D721Med (cell line): ENCODE measurements around the gene TSGA10IP.

Experiments
- DNase-seq: peaks from one replicate; pipeline ENCODE4 v3.0.0; 2011; ENCODE audit warnings: low spot score; ENCODE audit not compliant: insufficient read length
- FAIRE-seq: peaks from 2 replicates; lab custom pipeline; 2011; peaks lifted over from hg19 to GRCh38; lab: Jason Lieb, UNC
- TF ChIP-seq, protein P1 (sequence below): IDR thresholded peaks from 2 replicates; pipeline ENCODE4 v1.5.1; 2012; ENCODE audit warnings: mild to moderate bottlenecking, control low read depth; ENCODE audit not compliant: insufficient read depth; ENCODE audit errors: missing control alignments

Gene TSGA10IP

DNA sequence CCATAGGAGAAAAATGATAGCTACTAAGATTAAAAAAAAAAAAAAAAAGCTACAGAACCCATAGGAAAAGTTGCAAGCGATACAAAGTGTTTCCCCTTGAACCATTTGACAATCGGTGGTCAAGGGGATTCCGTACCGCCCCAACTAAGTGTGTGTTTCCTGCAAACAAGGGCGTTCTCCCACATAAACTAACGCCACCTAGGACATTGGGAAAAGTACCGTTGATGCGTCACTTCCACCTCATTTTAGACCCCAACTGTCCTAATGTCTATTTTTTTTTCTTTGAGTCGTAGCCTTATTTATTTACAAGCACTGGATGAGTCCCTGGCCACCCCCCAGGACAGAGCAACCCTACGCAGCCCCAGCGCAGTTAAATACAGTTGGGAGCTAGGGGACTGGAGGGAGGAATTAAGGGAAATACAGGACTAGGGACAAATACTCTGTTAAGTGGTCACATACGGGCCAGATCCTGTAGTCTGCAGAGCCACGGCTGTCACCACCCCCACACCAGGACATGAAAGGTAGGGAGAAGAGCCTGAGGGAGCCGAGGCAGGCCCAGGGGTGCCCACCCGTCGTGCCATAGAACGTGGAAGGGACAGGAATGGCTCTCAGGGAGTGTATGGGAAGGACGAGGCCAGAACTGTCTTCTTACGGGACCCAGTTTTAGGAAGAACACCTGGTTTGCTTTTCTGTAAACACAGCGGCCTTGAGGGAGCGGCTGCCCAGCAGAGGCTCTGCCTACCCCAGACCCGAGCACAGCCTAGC is 37.7 kb downstream of the TSGA10IP start:
- TF ChIP-seq, protein P1, sequence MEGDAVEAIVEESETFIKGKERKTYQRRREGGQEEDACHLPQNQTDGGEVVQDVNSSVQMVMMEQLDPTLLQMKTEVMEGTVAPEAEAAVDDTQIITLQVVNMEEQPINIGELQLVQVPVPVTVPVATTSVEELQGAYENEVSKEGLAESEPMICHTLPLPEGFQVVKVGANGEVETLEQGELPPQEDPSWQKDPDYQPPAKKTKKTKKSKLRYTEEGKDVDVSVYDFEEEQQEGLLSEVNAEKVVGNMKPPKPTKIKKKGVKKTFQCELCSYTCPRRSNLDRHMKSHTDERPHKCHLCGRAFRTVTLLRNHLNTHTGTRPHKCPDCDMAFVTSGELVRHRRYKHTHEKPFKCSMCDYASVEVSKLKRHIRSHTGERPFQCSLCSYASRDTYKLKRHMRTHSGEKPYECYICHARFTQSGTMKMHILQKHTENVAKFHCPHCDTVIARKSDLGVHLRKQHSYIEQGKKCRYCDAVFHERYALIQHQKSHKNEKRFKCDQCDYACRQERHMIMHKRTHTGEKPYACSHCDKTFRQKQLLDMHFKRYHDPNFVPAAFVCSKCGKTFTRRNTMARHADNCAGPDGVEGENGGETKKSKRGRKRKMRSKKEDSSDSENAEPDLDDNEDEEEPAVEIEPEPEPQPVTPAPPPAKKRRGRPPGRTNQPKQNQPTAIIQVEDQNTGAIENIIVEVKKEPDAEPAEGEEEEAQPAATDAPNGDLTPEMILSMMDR: no peak
- no peak for DNase-seq
- no peak for FAIRE-seq

DNA sequence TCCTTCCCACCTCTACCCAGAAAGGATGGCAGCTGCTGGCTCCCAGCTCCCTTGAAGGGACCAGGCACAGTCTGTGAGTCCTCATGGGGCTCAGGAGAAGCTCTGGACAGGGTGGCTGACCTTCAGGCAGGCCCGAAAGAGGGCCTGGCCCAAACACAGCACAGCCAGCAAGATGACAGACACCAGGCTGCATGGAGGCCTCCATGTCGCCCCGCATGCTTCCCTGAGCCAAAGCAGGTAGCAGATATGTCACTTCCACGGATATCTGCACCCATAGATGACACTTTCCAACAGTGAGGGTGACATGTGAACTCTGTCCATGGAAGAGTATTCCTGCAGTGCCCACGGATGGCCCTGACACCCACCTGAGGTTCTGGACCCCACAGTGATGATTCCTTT is 38.3 kb downstream of the TSGA10IP start:
- TF ChIP-seq, protein P1: no peak
- FAIRE-seq: no peak

DNA sequence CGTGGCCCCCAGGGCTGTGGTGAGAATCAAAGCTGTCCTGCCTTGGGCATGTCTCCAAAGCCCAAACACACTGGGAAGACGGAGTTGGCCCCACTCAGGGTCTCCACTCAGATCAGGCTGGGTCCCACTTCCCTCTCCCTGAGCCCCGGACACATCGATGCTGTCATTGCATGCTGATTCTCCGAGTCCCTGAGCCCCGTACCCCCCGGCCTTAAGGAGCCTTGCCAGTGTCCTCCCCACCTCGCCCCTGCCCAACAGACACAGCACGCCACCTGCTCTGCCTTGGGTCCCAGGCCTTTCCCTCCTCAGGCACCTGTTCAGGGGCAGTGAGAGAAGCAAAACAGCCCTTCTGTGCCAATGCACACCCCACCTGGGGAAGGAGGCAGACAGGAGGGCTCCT is 42.1 kb downstream of the TSGA10IP start:
- DNase-seq (no peak), FAIRE-seq (no peak)
- TF ChIP-seq, protein P1: no peak

More for the DNA sequence above, 38.3 kb downstream of the TSGA10IP start:
- no peak for DNase-seq

GRCh38 chr11:65988791-65989592 is 43.7 kb downstream of the TSGA10IP start:
- TF ChIP-seq, protein P1: peak; percentile 100
- DNase-seq (peak; percentile 85), FAIRE-seq (peak; percentile 89)

- no peak for DNase-seq
- TF ChIP-seq, protein P1: no peak
- no peak for FAIRE-seq
Measured at GRCh38 chr11:65992056-65992455, 46.8 kb downstream of the TSGA10IP start.

DNA sequence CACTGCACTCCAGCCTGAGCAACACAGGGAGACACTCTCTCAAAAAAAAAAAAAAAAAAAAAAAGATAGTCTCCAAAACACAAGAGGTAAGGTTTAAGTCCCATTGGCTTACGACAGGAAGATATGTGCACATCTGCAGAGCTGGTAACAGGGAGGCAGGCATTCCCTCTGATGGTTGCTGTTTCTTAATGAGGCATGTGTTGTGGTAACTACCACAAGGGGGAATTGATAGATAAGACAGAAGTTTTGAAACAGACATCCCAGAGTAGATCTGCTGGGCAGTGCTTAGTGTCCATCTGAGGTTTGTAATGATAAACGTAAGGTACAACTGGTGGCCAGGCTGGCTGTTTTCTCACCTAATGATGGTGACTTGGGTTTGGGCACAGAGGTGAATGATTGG is 52.0 kb downstream of the TSGA10IP start:
- FAIRE-seq (no peak), DNase-seq (no peak)
- TF ChIP-seq, protein P1: no peak
